ENCODE results near the gene IRF5. TPM values are rescaled to one million over a fixed set of nuclear protein-coding genes. Genes with fewer than 3 reads are reported as not detected.
"Not testable (repeated sequence)": the region's sequence is repeated elsewhere in the genome, so short reads cannot be mapped to it uniquely, and the experiment has no call there.

IRF5 gene
- total RNA-seq, 1 donor, result 76.5 TPM

DNA sequence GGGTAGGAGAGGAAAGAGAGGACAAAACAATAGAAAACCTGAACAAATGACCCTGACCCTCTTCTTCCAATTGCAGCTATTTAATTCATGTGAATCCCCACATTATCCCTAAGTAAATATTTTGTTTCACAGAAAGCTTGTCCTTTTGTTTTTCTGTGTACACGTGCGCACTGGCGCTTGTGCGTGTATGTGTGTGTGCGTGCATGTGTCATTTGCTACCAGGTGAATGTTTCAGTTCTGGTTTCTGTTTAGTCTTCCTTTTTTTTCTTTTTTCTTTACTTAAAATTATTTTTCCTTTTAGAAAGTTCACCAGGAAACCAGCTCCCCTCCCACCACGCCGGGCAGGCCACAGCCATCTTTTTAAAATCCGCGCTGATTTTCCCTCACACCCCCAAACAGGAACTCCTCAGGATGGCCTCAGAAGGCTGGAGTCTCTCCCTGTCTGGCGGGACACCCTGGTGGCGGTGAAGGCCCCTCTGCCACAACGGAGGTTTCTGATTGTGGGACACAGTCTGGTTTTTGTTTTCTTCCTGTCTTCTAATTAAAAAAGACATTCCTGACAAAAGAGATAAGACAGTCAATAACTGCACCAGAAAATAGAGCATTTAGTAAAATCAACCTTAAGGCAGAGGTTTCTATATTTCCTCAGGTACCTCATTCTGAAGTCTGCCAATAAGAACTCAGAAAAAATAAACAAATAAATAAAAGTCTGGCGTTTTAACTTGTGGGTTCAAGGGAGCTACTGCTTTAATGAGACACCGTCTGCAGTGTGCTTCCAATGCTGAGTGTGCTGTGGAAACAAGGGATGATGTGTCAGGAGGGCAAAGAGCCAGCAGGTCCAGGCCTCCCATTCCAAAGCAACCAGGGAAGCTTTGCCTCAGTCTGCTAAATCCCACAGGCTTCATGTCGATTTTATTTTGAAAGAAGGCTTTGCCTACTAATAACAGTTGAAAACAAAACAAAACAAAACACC, 17.4 kb downstream of the IRF5 start:
- DNase-seq (ENCODE audit: low read depth in 2 of 3, low spot score in 2 of 3), result no peak

DNA sequence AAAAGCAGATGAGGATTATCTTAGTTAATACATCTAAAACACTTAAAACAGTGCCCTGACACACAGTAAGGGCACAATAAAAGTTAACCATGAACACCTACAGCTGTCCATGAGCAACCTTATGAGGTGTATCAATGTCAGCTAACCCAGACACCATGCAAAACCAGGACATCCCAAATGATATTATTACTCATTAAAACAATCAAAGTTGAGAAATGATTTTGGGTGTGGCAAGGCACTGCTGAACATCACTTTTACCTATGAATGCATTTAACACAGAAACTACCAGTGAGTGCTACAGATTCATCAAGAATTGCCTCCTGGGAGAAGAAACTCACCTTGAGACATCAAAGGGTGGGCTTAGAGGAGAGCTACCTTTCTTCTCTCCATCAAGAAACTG, 18.3 kb downstream of the IRF5 start:
- no peak for DNase-seq (ENCODE audit: low read depth in 2 of 3, low spot score in 2 of 3)

DNA sequence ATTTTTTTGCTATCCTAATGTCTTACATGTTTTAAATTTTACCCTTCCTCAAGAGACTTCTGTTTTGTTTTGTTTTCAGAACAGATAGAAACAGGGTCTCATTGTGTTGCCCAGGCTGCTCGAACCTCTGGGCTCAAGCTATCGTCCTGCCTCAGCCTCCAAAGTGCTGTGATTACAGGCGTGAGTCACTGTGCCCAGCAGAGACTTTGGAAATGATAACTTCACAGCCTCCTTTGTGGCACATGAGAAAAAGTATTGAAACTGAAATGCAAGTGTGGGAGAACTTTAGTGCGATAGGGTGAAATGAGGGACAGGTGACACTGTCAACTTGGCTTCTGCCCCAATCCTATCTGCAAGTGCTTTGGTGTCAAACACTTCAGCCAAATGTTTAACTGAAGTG, 21.6 kb downstream of the IRF5 start:
- no peak for DNase-seq (ENCODE audit: low read depth in 2 of 3, low spot score in 2 of 3)

DNA sequence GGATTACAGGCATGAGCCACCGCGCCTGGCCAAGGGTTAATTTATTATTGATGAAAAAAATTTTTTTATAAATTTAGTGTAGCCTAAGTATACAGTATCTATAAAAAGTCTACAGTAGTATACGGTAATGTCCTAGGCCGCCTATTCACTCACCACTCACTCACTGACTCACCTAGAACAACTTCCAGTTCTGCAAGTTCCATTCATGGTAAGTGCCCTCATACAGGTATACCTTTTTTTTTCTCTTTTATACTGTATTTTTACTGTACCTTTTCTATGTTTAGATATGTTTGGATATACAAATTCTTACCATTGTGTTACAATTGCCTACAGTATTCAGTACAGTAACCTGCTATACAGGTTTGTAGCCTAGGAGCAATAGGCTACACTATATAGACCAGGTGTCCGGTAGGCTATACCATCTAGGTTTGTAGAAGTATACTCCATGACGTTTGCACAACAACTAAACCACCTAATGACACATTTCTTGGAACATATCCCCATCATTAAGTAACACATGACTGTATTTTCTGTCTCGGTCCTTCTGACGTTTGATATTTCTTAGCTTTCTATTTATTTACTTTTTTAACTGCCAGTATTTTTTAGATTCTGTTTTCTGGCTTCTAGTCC, 23.4 kb downstream of the IRF5 start:
- no peak for DNase-seq (ENCODE audit: low read depth in 2 of 3, low spot score in 2 of 3)

DNA sequence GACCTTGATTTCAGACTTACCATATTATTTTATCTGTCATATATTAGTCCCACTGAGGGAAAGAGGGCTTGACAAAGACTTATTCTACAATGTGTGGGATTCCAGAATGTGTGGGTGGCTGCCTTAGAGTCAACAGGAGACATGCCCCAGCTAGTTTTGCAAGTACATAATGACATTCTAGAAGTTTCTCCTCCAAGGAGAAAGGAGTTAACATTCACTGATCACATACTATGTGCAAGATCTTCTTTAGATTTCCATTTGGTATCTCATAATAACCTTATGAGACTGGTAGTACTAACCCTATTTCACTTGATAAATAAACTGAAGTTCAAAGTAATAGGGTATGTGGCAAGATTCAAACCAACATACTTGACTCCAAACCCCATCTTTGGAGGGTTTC, 25.2 kb downstream of the IRF5 start:
- DNase-seq (ENCODE audit: low read depth in 2 of 3, low spot score in 2 of 3), result no peak

DNA sequence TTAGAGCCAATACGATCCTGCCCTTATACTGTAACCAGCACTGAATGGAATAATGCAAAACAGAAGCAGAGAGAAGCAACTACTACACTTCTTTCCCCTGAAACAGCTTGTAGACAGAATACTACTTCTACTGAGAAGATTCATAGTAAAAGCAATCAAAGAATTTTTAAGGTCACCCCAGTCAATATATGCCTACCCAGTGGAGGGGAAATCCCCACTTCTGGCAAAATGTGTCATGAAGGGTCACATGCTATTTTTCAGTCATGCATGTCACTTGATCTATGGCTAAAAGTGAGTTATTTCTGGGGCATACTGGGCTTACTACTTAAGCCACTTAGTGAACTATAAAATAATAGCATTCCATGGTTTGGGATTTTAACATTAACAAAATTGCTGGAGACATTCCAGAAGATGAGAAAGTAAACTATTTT, 25.6 kb downstream of the IRF5 start:
- peak in 1 of 3 donors; percentile 11 for DNase-seq (ENCODE audit: low read depth in 2 of 3, low spot score in 2 of 3)

DNA sequence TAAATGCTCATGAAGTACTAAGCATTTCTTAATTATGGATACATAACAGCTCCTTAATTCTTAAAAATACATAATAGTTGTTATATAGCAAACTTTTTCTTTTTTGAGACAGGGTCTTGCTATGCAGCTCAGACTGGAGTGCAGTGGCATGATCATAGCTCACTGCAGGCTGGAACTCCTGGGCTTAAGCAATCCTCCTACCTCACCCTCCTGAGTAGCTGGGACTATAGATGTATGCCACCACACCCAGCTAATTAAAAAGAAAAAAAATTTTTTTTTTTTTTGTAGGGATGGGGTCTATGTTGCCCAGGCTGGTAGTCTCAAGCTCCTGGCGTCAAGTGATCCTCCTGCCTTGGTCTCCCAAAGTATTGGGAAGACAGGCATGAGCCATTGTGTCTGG, 30.9 kb downstream of the IRF5 start:
- no peak for DNase-seq (ENCODE audit: low read depth in 2 of 3, low spot score in 2 of 3)

DNA sequence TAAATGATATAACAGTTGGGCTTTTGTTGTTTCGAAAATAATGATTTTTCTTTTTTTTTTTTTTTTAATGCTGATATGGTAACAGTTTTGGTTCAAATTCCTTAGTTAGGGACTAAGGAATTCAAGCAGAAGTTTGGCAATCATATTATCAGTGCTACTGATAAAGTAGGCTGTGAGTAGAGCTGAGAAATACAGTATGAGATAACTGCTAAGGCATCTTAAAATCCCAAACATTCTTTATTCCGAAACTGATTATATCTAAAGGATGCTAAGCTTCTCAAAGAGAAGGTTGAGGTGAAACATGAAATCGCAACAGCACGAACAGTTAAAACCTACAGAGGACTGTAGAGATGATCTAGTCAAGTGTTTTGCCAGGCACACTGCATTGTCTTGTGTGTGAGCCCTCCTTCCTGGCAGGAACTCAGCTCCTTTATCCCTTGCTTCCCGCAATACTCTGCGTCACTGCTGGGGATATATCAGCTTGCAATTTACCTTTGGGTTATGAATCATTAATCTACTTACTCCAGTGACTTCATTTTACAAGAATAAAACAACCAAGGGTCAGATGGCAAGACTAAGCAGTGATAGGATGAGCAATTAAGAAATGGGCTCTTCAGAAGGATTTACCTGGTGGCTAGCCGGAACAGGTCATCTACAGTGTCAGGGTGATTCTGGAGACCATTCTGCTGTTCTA, 36.7 kb downstream of the IRF5 start:
- no peak for DNase-seq (ENCODE audit: low read depth in 2 of 3, low spot score in 2 of 3)

DNA sequence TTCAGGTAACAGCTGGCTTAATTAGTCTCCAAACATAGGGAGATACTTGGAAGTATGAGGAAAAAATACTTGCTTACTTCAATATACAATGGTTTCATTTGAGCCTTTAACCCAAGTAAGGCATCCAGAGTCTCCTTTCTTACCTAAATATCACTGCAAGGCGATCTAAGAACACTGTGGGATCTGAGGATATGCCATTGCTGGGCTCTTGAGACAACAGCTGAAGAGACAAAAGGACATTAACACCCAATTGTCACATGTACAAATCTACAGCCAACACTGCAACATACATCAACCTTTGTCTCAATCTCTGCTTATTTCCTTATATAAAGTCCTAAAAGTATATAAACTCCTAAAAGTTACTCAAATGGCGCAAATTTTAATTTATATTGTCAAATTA, 44.4 kb downstream of the IRF5 start:
- DNase-seq (ENCODE audit: low read depth in 2 of 3, low spot score in 2 of 3), result no peak

DNA sequence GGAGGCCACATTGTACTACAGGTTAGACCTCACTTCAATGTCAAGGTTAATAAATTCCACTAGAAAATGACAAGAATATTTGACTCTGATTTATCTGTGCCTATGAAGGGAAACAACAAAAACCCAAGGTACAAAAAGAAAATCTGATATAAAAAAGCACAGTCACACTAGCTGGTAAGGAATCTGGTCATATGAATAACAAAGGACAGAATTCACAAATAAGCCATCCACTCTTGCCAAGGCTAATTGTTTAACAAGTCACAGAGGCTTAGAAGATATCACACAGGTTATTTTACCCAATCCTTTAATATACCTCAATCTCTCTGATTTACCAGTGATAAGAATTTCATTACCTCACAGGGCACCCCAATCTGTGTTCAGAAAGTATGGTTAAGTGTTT, 47.9 kb downstream of the IRF5 start:
- DNase-seq (ENCODE audit: low read depth in 2 of 3, low spot score in 2 of 3), result no peak

DNA sequence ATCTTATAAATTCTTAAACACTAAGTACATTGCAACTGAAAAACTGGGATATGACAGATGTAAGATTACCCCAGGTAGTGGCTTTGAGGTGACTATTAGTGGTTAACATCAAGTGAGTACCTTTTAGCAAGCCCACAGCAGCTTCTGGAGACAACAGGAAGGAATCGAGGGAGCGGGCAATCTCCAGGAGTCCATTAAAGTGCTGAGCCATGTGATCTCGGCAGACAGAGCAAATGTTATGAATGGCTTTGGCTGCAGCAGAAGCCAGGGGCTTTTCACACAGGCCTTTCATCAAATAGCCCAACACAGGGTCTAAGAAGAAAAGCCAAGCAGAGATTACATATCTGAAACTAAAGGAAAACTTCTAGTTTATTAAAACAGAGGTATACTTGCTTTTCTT, 48.9 kb downstream of the IRF5 start:
- no peak for DNase-seq (ENCODE audit: low read depth in 2 of 3, low spot score in 2 of 3)

DNA sequence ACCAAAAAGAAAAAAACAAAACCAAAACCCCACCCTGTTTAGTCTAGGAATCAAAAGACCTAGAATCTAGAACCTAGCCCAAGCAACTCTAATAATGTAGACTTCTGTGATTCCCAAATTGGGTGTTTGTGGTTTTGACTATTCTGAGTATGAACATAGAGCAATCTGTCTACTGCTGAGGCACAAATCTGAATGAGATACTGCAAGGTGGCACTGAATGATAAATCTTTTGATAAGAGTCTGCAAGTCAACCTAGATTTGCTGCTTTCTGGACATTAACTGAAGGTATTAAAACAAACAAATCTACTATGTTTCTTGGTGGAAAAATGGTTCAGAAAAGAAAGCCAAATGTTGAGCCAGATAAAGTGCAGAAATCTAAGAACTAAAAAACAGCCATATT, 50.6 kb downstream of the IRF5 start:
- no peak for DNase-seq (ENCODE audit: low read depth in 2 of 3, low spot score in 2 of 3)

DNA sequence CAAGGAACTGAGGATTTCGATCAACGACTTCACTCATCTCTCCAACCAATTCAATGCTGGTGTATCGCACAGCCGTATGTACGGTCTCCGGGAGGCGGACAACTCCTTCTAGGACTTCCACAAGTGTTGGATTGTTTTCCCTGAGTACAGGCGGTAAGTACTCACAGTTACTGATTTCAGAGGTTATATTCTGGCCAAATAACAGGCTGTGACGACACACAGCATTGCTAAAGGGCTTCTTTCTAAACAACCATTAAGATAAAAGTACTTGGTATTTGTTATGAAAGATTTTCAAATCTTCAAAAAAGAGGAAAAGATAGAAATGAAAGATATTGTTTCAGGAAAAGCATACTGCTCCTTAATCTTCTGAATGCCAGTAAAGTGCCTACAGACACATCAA, 52.2 kb downstream of the IRF5 start:
- no peak for DNase-seq (ENCODE audit: low read depth in 2 of 3, low spot score in 2 of 3)

DNA sequence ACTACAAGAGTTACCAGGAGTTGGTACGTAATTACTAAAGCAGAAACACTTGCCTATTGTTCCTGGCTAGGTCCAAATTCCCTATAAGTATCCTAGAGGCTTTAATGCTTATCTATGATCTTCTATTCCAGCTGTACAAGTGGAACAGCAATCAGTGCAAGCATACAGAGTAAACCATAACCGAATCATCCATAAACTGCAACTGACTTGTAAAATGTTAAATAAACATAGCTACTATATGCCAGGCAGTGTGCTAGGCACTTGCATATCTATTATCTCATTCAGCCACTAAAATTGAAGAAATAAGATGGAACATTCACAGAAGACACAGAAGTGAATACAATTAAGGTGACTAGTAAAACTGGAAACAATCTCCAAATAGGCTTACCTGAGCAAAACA, 55.7 kb downstream of the IRF5 start:
- DNase-seq (ENCODE audit: low read depth in 2 of 3, low spot score in 2 of 3), result no peak

DNA sequence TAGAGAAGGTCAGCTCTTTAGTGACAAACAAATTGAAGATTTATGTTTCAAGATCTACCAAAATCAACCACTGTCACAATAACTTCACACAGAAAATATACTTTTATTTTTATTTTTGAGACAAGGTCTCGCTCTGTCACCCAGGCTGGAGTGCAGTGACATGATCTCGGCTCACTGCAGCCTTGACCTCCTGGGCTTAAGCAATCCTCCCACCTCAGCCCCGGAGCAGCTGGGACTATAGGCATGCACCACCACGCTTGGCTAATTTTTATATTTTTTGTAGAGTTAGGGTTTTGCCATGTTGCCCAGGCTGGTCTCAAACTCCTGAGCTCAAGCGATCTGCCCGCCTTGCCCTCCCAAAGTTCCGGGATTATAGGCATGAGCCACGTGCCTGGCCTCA, 56.8 kb downstream of the IRF5 start:
- not testable (repeated sequence) for DNase-seq (ENCODE audit: low read depth in 2 of 3, low spot score in 2 of 3)

DNA sequence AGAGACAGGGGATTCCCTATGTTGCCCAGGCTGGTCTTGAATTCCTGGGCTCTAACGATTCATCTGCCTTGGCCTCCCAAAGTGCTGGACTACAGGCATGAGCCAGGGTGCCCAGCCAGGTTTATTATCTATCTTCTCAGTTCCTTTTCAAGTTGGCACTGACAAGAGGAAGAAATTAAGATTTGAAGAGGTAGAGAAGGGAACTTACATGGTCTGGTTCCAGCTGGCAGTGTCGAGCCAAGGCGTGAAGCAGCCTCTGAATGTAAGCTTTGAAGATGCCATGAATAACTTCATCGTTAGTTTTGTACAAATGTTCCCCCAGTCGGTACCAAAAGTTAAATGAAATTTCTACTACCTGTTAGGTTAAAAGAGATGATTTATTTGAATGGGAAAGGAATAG, 59.5 kb downstream of the IRF5 start:
- no peak for DNase-seq (ENCODE audit: low read depth in 2 of 3, low spot score in 2 of 3)

Small RNA genes lying within 50 kb of the gene (small RNA-seq; reads per million reads assigned to genes)
- not detected for gene RN7SL306P

Other genes with a start within 250 kb of the IRF5 start
- gene CALU, start 198.6 kb upstream of the IRF5 start, total RNA-seq, result 14.8 TPM
- gene OPN1SW, start 162.1 kb upstream of the IRF5 start, total RNA-seq, result not detected
- gene CCDC136, start 146.0 kb upstream of the IRF5 start, total RNA-seq, result 11.6 TPM
- 0.27 TPM for gene FLNC, start 107.5 kb upstream of the IRF5 start, total RNA-seq
- gene ATP6V1F, start 75.1 kb upstream of the IRF5 start, total RNA-seq, result 110 TPM
- under 0.01 TPM for gene KCP, start 27.2 kb upstream of the IRF5 start, total RNA-seq
- gene TNPO3, start 117.2 kb downstream of the IRF5 start, total RNA-seq, result 46.0 TPM
- gene TSPAN33, start 206.8 kb downstream of the IRF5 start, total RNA-seq, result 41.7 TPM